Thyroid gland (tissue), 4 donors: ENCODE measurements around the gene BLOC1S4.

Experiments
- POLR2A ChIP-seq, 2 donors: fragments of 450-650 bp; IDR thresholded peaks; one replicate each; pipeline ENCODE4 v1.6.1; 2017; ENCODE audit warnings: antibody characterized with exemption in 2 of 2, mild to moderate bottlenecking in 2 of 2, moderate library complexity in 1 of 2
- TF ChIP-seq, protein P1 (sequence below), 6 experiments: fragments of 200-600 bp in 3 of 6; fragments of 450-650 bp in 3 of 6; sonication (generic) in 3 of 6; IDR thresholded peaks; one replicate each; pipeline ENCODE4 v1.5.1; 2016 to 2019; ENCODE audit warnings: antibody characterized with exemption in 6 of 6, mild to moderate bottlenecking in 2 of 6, inconsistent platforms in 1 of 6, moderate library complexity in 1 of 6

DNA sequence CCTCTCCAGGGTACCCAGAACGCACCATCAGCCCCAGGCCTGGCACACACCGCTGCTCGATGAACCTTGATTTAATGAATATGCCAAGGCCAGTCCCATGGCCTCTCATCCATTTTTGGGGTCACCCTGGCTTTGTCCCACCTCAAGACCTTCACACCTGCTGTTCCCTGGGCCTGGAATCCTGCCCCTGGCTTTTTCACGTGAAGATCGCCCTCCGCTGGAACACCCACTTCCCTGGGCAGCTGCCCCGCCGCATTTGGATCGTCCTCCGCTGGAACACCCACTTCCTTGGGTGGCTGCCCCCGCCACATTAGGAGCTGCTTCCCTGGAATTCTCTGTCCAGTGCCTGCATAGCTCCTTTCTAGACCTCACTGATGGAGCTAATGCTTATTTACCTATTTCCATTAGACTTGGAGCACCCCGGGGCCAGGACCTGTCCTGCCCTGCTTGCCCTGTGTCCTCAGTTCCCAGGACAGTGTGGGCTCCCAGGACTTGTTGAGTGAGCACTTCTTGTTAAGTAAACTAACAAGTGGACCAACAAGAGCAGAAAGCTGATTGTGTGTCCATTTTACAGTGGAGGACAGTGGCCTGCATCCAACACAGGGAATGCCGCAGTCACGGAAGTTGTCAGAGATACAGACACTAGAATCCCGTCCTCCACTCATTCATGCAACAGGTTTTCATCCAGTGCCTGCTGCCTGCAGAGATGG, 12.5 kb downstream of the BLOC1S4 start:
- TF ChIP-seq, protein P1, sequence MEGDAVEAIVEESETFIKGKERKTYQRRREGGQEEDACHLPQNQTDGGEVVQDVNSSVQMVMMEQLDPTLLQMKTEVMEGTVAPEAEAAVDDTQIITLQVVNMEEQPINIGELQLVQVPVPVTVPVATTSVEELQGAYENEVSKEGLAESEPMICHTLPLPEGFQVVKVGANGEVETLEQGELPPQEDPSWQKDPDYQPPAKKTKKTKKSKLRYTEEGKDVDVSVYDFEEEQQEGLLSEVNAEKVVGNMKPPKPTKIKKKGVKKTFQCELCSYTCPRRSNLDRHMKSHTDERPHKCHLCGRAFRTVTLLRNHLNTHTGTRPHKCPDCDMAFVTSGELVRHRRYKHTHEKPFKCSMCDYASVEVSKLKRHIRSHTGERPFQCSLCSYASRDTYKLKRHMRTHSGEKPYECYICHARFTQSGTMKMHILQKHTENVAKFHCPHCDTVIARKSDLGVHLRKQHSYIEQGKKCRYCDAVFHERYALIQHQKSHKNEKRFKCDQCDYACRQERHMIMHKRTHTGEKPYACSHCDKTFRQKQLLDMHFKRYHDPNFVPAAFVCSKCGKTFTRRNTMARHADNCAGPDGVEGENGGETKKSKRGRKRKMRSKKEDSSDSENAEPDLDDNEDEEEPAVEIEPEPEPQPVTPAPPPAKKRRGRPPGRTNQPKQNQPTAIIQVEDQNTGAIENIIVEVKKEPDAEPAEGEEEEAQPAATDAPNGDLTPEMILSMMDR (IDR thresholded peaks at IDR 0.05): no peak
- no peak for TF ChIP-seq POLR2A (IDR thresholded peaks at IDR 0.05)
